ENCODE data around the gene ACTL7A.
"Not testable (repeated sequence)": the region's sequence is repeated elsewhere in the genome, so short reads cannot be mapped to it uniquely, and the experiment has no call there.

The ACTL7A gene

DNA sequence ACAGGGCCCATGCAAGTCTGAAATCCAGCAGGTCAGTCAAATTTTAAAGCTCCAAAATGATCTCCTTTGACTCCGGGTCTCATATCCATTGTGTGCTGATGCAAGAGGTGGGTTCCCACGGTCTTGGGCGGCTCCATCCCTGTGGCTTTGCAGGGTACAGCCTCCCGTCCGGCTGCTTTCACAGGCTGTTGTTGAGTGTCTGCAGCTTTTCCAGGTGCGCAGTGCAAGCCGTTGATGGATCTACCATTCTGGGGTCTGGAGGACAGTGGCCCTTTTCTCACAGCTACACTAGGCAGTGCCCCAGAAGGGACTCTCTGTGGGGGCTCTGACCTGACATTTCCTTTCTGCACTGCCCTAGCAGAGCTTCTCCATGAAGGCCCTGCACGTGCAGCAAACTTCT, 13.8 kb upstream of the ACTL7A start:
- DNase-seq (ENCODE audit: low spot score): not testable (repeated sequence)

DNA sequence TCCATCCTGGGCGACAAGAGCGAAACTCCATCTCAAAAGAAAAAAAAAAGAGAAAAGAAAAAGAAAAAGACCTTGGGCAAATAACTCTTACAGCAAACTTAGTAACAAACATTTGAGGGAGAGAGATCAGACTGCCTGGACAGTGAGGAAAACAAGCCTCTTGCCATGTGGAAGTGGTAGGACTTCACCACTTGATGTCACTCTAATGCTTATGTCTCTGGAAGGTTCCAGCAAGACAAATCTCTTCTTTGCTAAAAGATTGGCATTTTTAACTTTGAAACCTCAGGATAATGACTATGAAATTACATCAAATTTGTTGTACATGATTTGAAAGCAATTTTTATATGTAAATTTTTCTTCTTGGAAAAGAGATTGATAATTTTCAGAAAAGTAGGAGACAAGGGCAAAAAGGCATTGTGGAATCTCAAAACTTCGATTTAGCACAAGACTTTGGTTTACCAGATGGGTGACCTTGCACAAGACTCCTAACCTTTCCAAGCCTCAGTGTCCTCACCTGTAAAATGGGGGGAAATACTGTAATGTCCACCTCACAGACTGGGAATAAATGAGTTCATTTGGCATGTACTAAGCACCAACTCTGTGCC, 11.7 kb upstream of the ACTL7A start:
- DNase-seq (ENCODE audit: low spot score): no peak

DNA sequence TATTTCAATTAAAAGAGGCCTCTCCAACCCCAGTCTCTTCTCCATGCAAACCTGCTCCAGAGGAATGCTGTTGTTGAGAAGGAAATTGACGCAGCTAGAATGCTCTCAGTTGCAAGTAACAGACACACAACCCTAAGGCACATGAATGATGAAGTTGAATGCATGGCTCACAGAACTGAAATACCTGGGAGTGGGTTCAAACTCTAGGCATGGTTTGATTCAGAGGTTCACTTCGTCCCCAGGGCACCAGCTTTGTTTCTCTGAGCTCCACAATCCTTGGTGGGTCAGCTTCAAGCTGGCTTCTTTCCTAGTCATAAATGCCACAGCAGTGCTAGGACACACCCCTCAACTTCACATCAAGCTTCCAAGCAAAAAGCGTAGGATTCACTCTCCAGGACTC, 10.9 kb upstream of the ACTL7A start:
- DNase-seq (ENCODE audit: low spot score): no peak

DNA sequence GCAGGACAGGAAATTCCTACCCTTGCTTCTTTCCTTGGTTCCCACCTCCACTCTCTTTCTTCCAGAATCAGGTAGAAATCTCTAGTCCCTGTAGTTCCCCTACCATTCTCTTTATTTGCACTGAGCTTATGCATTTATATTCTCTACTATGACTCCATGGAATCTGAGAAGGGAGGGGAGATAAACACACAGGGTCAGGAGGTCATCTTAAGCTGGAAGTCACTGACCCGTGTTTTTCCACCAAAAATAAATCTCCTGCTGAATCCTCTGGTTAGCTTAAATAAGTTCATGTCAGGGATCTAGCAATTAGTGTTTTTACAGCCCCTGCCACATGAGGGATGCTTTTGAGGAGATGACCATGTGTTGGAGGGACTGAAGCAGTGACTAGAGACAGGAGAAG, 10.0 kb upstream of the ACTL7A start:
- no peak for DNase-seq (ENCODE audit: low spot score)

DNA sequence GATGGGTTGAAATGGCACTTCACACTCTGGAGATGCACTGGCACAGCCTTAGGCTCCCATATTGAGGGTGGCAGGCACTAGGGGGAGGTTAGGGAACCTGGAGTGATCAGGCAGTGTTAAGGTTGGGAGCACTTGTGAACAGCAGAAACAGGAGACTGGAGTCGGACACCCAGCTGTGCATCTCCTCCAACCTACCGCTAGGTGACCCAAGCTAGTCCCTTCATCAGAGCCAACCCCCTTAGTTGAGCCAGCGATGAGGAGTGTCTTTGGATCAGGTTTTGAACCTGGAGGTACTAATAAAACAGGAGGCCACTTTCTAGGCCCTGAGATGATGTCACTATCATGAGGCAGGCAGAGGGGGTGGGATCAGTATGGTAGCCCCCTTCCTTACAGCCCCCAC, 8.0 kb upstream of the ACTL7A start:
- no peak for DNase-seq (ENCODE audit: low spot score)

DNA sequence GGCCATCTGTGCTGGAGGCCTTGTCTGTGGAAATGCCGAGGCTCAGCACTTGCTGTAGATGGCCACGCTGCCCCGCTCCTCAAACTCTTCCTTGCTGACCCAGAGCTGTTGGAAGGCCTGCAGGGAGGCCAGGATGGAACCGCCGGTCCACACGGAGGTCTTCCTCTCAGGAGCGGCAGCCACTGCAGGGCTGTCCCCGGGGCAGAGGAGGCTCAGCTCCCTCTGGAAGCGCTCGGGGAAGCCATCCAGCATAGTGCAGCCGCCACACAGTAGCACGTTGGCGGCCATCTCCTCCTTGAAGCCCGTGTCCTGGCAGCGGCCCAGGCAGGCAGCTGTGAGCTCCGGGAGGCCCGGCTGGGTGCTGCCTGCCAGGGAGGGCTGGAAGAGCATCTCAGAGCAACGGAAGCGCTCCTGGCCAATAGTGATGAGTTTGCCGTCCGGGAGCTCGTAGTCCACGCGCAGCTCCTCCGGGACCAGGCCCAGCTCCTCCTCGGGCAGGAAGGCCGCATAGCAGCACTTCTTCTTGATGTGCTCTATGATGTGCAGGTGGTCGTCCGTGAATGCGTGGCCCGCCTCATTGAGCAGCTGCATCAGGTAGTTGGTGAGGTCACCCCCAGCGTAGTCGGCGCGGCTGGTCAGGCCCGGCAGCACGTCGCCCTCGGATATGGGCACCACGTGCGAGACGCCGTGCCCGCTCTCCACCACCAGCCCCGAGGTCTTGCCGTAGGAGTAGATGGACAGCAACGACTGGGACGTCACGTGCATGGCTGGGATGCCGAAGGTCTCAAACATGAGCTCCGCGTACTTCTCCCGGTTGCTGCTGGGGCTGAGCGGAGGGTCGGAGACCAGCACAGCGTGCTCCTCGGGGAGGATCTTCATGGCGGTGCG, 7.2 kb upstream of the ACTL7A start:
- no peak for DNase-seq (ENCODE audit: low spot score)

DNA sequence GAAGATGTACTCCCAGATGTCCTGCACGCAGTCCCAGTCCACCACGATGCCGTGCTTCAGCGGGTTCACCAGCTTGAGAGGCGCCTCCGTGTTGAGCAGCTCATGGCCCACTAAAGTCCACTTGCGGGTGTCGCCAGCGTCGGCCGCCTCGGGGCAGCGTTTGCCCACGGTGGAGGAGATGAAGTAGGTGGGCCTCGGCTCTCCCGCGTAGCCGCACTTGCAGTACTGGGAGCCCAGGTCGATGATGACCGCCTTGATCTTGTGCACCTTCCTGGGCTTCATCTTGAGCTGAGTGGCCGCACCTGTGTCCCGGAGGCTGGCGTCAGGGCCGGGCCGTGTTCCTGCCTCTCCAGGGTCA, 6.6 kb upstream of the ACTL7A start:
- no peak for DNase-seq (ENCODE audit: low spot score)

DNA sequence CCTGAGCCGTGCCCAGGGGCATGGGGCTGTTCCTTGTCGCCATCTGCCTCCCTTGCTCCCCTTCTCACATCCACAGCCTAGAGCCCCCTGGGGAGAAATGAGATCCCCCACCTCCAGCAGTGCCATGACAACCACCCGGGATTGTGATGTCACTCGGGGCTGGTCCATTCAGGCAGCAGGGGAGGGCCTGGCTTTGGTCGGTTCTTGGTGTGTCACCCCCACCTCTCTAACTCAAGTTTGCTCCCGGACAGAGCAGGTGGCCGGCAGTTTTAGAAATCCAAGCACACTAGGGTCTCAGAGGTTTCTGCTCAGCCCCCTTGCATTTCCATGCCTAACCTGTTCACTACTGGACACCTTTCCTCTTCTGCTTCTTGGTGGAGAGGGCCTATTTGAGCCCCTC, 6.2 kb upstream of the ACTL7A start, which contains the start of gene ACTL7B:
TSS of gene ACTL7B (minus strand) at position 99 of the 400 bp plus-strand sequence. CDS start at position 43, 56 bp downstream.
- DNase-seq (ENCODE audit: low spot score): no peak

DNA sequence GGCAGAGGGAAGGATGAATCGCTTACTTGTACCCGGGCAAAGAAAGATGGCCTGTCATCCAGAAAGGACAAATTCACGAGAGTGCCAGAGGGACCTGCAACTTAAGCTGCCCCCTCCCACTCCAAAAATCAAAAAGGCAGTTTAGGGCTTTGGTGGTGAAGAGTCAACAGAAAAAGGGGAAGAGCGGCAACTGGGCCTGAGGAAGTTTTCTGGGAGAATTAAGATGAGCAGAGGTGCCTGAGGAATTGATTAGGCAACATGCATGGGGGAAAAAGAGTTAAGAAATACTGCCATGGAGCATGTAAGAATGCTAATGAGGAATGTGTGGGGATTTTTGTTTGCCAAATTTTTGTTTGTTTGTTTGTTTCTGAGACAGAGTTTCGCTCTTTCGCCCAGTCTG, 4.5 kb upstream of the ACTL7A start:
- DNase-seq (ENCODE audit: low spot score): no peak

DNA sequence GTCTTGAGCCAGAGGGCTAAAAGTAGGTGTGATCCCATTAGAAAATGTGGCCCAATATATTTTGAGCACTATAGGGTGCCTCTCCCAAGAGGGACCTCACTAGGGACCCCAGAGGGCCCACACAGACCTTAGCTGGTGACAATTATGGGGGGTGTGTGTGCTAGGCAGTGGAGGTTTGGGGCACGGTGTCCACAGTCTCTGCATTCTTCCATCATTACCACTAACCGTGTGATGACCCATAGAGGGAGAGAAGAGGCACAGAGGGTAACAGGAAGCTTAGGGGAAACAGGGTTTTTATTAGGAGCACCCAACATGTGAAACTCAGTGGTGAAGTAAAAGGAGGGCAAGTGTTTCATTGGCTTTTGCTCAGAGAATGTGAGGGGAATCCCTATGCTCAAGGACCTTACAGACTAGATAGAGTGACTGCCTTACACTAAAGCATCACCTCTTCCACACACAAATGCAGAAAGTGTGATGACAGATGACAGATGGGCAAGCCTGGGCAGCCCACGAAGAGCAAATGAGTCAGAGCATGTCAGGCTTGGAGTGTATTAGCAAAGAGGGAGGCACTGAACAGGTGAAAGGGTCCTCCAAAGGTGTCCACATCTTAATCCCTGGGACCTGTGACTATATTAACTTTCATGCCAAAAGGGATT, 2.5 kb upstream of the ACTL7A start:
- no peak for DNase-seq (ENCODE audit: low spot score)

DNA sequence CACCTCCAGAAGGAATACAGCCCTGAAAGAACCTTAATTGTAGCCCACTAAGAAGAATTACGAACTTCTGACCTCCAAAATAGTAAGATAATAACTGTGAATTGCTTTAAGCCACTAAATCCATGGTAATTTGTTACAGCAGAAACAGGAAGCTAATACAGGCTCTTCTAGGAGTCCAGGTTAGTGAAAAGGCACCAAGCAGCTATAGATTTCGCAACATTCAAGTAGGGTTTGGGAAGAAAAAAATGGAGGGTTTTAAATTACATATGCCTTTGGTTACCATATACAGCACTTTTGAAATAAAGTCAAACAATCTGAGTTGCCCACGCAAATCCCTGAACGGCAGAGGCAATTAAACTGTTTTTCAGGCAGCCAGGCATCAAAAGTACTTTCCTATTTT, 1.7 kb upstream of the ACTL7A start:
- no peak for DNase-seq (ENCODE audit: low spot score)

DNA sequence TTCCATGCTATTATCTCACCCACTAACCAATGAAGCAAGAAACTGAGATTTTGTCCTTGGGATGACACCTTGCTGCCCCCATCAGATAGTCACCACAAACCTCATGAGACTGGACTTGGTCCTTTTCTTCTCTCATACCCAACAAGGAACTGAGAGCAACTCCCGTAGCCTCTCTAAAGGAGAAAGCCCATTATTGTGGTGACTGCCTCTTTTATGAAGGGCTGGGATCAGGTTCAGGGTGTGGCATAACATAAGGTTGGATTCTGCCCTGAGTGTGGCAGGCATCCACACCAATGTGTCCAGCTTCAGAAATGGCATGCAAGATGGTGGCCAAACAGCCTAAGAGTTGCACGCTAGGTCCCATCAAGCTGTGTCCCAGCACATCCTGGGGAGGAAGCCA, 1.3 kb upstream of the ACTL7A start:
- no peak for DNase-seq (ENCODE audit: low spot score)

DNA sequence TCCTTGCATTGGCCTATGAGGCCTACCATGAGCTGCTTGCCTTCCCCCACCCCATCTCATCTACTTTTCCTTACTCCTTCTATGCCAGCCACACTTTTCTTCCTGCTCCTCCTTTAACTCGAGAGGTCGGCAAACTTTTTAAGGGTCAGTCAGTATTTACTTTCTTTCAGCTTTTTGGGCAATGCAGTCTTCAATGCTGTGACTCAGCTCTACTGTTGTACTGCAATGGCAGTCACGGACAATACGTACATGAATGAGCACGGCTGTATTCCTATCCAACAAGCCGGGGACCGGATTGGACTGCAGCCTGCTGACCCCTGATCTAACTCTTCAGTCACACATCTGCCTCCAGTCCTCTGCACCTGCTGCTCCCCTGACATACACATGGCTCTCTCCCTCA, 602 bp upstream of the ACTL7A start:
- DNase-seq (ENCODE audit: low spot score): no peak

DNA sequence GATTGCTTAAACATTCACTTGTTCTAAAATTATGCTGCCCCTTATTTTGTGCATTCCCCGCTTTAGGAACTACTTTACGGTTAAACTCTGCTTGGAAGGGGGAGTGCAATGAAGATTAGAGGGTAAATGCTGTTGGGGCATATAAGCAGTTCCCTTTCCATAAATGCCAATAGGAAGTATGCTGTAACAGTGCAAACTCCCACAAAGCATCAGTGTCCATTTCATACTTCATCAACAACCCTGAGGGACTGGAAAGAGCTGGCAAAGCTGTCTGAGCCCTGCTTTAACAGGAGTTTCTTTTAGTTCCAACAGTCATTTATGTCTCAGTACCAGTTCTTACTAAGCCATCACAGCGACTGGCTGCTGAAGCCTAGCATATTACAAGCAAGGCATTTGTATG, 1.8 kb downstream of the ACTL7A start:
- no peak for DNase-seq (ENCODE audit: low spot score)

DNA sequence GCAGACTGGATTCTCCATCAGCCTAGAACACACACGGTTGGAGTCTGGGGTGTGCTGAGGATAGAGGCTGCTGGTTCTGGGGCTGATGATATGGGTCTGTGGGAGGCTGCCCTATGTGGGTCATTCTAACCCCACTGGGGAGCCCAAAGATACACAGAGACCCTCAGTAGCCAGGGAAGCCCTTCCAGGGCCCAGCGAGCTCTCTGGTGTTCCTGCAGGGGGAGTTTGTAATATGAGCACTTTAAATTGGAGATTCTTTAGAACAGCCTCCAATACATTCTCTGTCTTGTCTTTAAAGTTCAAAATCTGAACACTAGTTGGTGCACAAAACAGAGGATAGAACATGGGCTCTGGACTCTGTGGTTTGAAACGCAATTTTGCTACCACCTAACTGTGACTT, 2.4 kb downstream of the ACTL7A start:
- no peak for DNase-seq (ENCODE audit: low spot score)

DNA sequence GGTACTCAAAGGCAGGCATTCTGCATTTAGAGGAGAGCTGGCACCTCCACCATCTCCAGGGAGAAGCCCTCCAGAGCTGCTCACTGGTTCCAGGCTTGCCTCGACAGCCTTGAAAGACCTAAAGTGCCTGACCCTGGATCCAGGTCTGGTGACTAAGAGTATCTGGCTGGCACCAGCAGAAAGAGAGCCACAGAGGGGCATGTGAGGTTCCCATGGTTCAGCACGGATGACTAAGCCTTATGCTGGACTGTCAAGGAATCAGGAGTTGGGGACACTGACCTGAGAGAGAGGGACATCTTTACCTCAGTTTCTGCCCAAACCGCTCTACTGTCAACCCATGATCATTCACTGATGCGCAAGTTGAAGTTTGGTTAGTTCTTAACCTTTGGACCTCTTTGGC, 3.0 kb downstream of the ACTL7A start:
- no peak for DNase-seq (ENCODE audit: low spot score)

DNA sequence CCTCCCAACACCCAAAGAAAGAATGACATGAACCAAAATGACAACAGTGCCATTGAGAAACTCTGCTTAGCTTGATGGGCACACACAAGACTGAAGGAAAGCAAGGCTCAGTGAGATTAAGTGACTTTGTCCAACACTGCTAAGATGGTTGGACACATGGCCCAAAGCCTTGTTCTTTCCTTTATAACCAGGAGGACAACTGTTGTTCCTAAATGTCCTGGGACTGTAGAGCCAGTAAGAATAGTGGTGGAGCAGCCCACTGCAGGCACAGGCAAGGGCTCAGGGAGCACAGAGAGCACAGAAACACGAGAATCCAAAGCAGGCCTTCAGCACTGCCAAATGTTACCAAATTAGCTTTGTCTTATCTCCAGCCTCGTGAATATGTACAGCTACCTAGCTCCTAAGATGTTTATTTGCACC, 3.9 kb downstream of the ACTL7A start:
- DNase-seq (ENCODE audit: low spot score): no peak

DNA sequence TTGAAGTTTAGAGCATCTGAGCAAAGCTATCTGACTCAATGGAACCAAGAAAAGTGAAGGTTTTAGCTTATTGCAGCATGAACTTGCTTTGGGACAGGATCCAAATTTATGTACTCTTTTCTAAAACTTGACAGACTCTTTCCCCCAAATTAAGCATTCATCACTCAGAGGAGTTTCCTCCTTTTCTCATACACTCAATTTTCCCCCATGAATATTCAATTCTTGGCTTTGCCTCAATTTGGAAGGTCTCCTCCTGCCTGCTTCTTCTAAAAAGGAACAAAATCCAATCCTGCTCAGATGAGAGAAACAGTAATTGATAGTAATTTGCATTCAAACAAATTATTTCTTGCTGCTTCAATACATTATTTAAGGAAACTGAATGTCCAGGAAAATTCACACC, 5.0 kb downstream of the ACTL7A start:
- no peak for DNase-seq (ENCODE audit: low spot score)

DNA sequence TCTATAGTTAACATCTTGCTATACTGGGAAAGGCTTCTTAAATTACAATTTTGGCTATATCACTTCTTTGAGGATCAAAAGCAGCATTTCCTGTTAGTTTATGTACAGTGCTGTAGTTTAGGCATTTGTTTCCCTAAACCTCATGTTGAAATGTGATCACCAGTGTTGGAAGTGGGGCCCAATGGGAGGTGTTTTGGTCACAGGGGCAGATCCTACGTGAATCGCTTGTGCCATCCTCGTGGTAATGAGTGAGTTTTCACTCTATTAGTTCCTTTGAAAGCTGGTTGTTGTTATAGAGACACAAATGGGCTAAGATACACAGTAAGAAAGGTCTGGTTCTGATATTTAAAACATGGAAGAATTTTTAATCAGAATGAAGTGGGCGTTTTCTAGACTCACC, 5.8 kb downstream of the ACTL7A start:
- DNase-seq (ENCODE audit: low spot score): no peak

DNA sequence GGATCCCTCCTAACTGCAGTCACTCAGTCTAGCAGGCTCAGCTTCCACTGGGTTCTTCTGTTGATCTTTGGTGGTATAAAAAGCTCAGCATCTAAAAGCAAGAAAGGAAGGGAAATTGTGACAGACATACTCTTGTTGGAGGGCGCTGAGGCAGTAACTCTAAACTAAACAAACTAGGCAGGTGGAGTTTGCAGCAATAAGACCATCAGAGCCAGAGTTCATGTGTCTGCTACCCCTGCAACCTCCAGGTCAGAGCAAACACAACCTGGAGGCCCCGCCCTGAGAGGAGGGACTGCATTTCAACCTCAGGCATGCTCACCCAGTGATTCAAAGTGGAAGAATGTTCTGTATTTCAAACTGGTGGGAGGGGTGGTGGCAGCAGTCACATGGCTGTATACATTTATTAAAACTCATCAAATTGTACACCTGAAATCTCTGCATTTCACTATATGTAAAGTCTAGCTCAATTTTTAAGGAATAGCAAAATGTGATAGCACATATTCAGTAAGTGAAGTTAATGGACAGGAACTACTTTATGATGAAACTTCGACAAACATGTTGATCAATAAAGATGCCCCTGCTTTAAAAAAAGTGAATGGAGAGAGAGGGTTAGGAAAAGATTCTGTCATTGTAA, 7.1 kb downstream of the ACTL7A start:
- DNase-seq (ENCODE audit: low spot score): no peak

DNA sequence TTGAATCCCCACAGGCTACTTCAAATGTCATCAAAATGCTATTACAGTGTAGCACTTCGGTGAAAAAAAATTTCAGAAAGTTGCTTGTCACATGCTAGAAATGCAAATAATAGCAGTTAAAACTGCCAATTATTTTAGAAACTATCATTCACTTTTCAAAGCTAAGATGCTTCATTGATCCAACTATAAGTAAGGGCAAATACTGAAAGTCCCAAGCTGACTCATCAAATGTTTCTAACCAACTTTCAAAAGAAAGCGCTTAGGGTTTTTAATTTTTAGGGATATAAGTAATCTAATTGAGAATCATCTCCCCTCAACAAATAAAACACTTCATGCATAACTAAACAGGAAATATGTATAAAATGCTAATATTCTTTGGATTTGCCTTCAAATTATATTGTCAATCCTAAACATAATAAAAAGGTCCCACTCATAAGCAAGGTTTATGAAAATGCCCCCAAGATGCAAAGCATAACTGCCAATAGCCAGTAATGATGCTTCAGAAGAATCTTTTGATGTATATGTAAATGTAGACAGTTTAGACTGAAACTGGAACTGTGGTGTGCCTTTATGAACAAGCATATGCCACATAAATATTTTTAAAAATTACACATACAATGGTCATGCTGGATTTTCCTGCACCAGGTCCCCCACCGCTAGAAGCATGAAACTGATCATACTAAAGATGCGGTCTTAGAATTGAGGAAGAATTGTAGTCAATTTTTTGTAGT, 12.2 kb downstream of the ACTL7A start:
- DNase-seq (ENCODE audit: low spot score): no peak

DNA sequence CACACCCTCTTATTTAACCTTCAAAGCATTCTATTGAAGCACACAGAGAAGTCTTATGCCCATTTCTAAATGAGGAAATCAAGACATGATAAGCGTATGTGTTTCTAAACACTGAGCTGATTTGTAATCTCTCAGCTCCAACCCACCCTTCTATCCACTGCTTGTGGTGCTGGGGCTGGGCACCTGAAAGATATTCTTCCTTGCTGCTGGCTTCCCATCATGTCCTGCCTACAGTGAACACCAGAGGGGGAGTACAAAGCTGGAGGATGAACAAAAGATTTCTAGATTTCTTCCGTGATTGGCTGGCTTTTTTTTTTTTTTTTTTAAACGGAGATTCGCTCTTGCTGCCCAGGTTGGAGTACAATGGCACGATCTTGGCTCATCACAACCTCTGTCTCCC, 14.4 kb downstream of the ACTL7A start:
- no peak for DNase-seq (ENCODE audit: low spot score)
